ENCODE results near the gene XRCC3. TPM values are rescaled to one million over a fixed set of nuclear protein-coding genes. Genes with fewer than 3 reads are reported as not detected.

XRCC3 gene
- total RNA-seq, 1 donor from 2014 or later, result 5.2 TPM

- Mint-ChIP-seq H3K27me3 (ENCODE audit: low read depth, unreplicated experiment) (no peaks in the 10 kb centered on the region), H3K36me3 (ENCODE audit: low read depth, unreplicated experiment) (peaks cover 3% of the 10 kb centered on the region), H3K27ac (ENCODE audit: unreplicated experiment) (no peak overlapping the region), H3K9me3 (ENCODE audit: unreplicated experiment) (no peaks in the 10 kb centered on the region), H3K4me1 (ENCODE audit: low read depth, unreplicated experiment) (peaks cover 10% of the 10 kb centered on the region), H3K4me3 (ENCODE audit: unreplicated experiment) (no peak overlapping the region)
- Histone ChIP-seq H3K27me3 (ENCODE audit: insufficient read depth, low read length) (no peaks in the 10 kb centered on the region), H3K4me2 (ENCODE audit: low read length) (no peak overlapping the region), H3K36me3 (ENCODE audit: insufficient read depth, low read length) (no peaks in the 10 kb centered on the region), H3K4me1 (ENCODE audit: insufficient read depth, low read length) (no peaks in the 10 kb centered on the region), H3K79me2 (ENCODE audit: insufficient read depth, low read length) (no peaks in the 10 kb centered on the region), H3K9me3 (ENCODE audit: insufficient read depth, low read depth, low read length) (no peaks in the 10 kb centered on the region), H3K4me3 (ENCODE audit: insufficient read depth, low read depth, low read length) (no peak overlapping the region), H2AFZ (ENCODE audit: low read depth, low read length) (no peak overlapping the region), H4K20me1 (ENCODE audit: insufficient read depth, low read length) (no peaks in the 10 kb centered on the region), H3K9ac (ENCODE audit: low read length) (no peak overlapping the region), H3K27ac (ENCODE audit: low read depth, low read length) (no peak overlapping the region)
- FAIRE-seq (no peak), DNase-seq (ENCODE audit: low read depth) (no peak)
- no peak for TF ChIP-seq EZH2 (IDR thresholded peaks at IDR 0.05; ENCODE audit: insufficient read depth, low read length)
- TF ChIP-seq, protein P1, sequence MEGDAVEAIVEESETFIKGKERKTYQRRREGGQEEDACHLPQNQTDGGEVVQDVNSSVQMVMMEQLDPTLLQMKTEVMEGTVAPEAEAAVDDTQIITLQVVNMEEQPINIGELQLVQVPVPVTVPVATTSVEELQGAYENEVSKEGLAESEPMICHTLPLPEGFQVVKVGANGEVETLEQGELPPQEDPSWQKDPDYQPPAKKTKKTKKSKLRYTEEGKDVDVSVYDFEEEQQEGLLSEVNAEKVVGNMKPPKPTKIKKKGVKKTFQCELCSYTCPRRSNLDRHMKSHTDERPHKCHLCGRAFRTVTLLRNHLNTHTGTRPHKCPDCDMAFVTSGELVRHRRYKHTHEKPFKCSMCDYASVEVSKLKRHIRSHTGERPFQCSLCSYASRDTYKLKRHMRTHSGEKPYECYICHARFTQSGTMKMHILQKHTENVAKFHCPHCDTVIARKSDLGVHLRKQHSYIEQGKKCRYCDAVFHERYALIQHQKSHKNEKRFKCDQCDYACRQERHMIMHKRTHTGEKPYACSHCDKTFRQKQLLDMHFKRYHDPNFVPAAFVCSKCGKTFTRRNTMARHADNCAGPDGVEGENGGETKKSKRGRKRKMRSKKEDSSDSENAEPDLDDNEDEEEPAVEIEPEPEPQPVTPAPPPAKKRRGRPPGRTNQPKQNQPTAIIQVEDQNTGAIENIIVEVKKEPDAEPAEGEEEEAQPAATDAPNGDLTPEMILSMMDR (IDR thresholded peaks at IDR 0.05; ENCODE audit: insufficient read depth, low read depth, low read length), result no peak
Measured at GRCh38 chr14:103762541-103762940, 47.3 kb upstream of the XRCC3 start.

GRCh38 chr14:103762036-103762435, 46.8 kb upstream of the XRCC3 start:
- no peak overlapping the region for H3K4me3 ChIP-seq (ENCODE audit: insufficient read depth, low read depth, low read length)
- no peaks in the 10 kb centered on the region for H3K36me3 ChIP-seq (ENCODE audit: insufficient read depth, low read length)
- Mint-ChIP-seq H3K27ac (ENCODE audit: unreplicated experiment) (no peak overlapping the region), H3K36me3 (ENCODE audit: low read depth, unreplicated experiment) (peaks cover 3% of the 10 kb centered on the region), H3K4me3 (ENCODE audit: unreplicated experiment) (no peak overlapping the region), H3K9me3 (ENCODE audit: unreplicated experiment) (no peaks in the 10 kb centered on the region), H3K4me1 (ENCODE audit: low read depth, unreplicated experiment) (peaks cover 10% of the 10 kb centered on the region), H3K27me3 (ENCODE audit: low read depth, unreplicated experiment) (no peaks in the 10 kb centered on the region)
- no peak for TF ChIP-seq EZH2 (IDR thresholded peaks at IDR 0.05; ENCODE audit: insufficient read depth, low read length)
- TF ChIP-seq, protein P1 (IDR thresholded peaks at IDR 0.05; ENCODE audit: insufficient read depth, low read depth, low read length), result no peak
- FAIRE-seq, result no peak
- H3K9ac ChIP-seq (ENCODE audit: low read length), result no peak overlapping the region
- no peak overlapping the region for H3K4me2 ChIP-seq (ENCODE audit: low read length)
- no peaks in the 10 kb centered on the region for H3K9me3 ChIP-seq (ENCODE audit: insufficient read depth, low read depth, low read length)
- no peaks in the 10 kb centered on the region for H3K4me1 ChIP-seq (ENCODE audit: insufficient read depth, low read length)
- no peaks in the 10 kb centered on the region for H3K27me3 ChIP-seq (ENCODE audit: insufficient read depth, low read length)
- H4K20me1 ChIP-seq (ENCODE audit: insufficient read depth, low read length), result no peaks in the 10 kb centered on the region
- no peaks in the 10 kb centered on the region for H3K79me2 ChIP-seq (ENCODE audit: insufficient read depth, low read length)
- no peak overlapping the region for H2AFZ ChIP-seq (ENCODE audit: low read depth, low read length)
- H3K27ac ChIP-seq (ENCODE audit: low read depth, low read length), result no peak overlapping the region
- DNase-seq (ENCODE audit: low read depth), result peak; percentile 14

DNA sequence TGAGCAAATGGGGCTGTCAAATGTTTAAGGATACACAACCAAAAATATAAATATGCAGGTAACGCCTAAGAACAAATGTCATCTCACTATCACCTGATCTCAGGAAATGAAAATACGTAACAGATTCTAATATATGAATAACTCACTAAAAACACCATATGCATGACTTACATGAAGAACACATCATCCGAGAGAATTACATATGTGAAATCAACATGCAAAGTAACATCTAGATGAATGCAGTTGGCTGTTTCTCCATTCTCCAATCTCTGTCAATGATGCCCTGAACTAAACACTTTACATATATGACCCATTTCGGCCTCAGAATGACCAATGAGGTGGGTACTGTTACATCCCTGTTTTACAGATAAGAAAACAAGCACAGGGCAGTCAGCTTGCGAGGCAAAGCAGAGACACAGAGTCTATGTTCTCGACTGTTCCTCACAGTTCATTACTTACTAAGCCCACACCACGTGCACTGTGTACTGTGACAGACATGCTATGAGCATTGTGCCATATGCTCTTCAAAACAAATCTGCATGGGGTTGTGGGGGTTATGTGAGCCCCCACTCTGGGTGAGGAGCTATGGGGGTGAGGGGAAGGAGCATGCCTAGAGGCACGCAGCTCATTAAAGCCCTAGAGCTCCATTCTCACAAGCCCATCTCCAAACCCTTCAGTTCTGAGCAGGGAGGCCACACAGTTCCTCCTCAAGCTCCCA, 43.0 kb upstream of the XRCC3 start:
- H3K4me3 Mint-ChIP-seq (ENCODE audit: unreplicated experiment), result no peak overlapping the region
- no peak overlapping the region for H3K27ac Mint-ChIP-seq (ENCODE audit: unreplicated experiment)
- no peak for TF ChIP-seq EZH2 (IDR thresholded peaks at IDR 0.05; ENCODE audit: insufficient read depth, low read length)
- TF ChIP-seq, protein P1 (IDR thresholded peaks at IDR 0.05; ENCODE audit: insufficient read depth, low read depth, low read length), result no peak
- no peak overlapping the region for H3K4me3 ChIP-seq (ENCODE audit: insufficient read depth, low read depth, low read length)
- no peaks in the 10 kb centered on the region for H3K79me2 ChIP-seq (ENCODE audit: insufficient read depth, low read length)
- no peak overlapping the region for H3K4me2 ChIP-seq (ENCODE audit: low read length)
- H3K9ac ChIP-seq (ENCODE audit: low read length), result no peak overlapping the region
- no peaks in the 10 kb centered on the region for H3K36me3 ChIP-seq (ENCODE audit: insufficient read depth, low read length)
- H3K27ac ChIP-seq (ENCODE audit: low read depth, low read length), result no peak overlapping the region
- H3K27me3 ChIP-seq (ENCODE audit: insufficient read depth, low read length), result no peaks in the 10 kb centered on the region
- H3K4me1 Mint-ChIP-seq (ENCODE audit: low read depth, unreplicated experiment), result peaks cover 8% of the 10 kb centered on the region
- DNase-seq (ENCODE audit: low read depth), result no peak
- H3K9me3 ChIP-seq (ENCODE audit: insufficient read depth, low read depth, low read length), result no peaks in the 10 kb centered on the region
- H3K36me3 Mint-ChIP-seq (ENCODE audit: low read depth, unreplicated experiment), result no peaks in the 10 kb centered on the region
- H3K9me3 Mint-ChIP-seq (ENCODE audit: unreplicated experiment), result no peaks in the 10 kb centered on the region
- FAIRE-seq, result no peak
- no peaks in the 10 kb centered on the region for H4K20me1 ChIP-seq (ENCODE audit: insufficient read depth, low read length)
- H2AFZ ChIP-seq (ENCODE audit: low read depth, low read length), result no peak overlapping the region
- no peaks in the 10 kb centered on the region for H3K27me3 Mint-ChIP-seq (ENCODE audit: low read depth, unreplicated experiment)
- H3K4me1 ChIP-seq (ENCODE audit: insufficient read depth, low read length), result no peaks in the 10 kb centered on the region
